Spleen (tissue), 11 donors: ENCODE data around the gene RNF167. TPM values are rescaled to one million over a fixed set of nuclear protein-coding genes. Genes with fewer than 3 reads are reported as not detected.

Experiments
- DNase-seq: peaks from one replicate; pipeline ENCODE4 v3.0.0-alpha.2; 2020
- H3K27ac ChIP-seq, 8 donors: fragments of 200-600 bp; sonication (generic) in 7 of 8; 1 replicate in 4 of 8; 2 replicates in 4 of 8; pipeline versions ENCODE4 v1.5.0 to v1.8.0; 2016 to 2021; ENCODE audit warnings: inconsistent platforms in 4 of 8, mild to moderate bottlenecking in 4 of 8, moderate library complexity in 1 of 8
- H3K27me3 ChIP-seq, 7 donors: fragments of 200-600 bp; sonication (generic) in 6 of 7; replicated peaks in 1 of 7; 1 replicate in 4 of 7; 2 replicates in 3 of 7; pipeline versions ENCODE4 v1.5.0 to v1.8.0; 2016 to 2021; ENCODE audit warnings: inconsistent platforms in 3 of 7, mild to moderate bottlenecking in 1 of 7
- H3K36me3 ChIP-seq, 6 donors: fragments of 200-600 bp; sonication (generic) in 5 of 6; 1 replicate in 4 of 6; 2 replicates in 2 of 6; pipeline versions ENCODE4 v1.5.0 to v1.8.0; 2016 to 2021; ENCODE audit warnings: inconsistent platforms in 2 of 6
- H3K4me1 ChIP-seq, 6 donors: fragments of 200-600 bp; sonication (generic) in 5 of 6; 1 replicate in 3 of 6; 2 replicates in 3 of 6; pipeline versions ENCODE4 v1.5.0 to v1.8.0; 2016 to 2021; ENCODE audit warnings: inconsistent platforms in 3 of 6
- H3K4me3 ChIP-seq, 8 donors: fragments of 200-600 bp; sonication (generic) in 7 of 8; 1 replicate in 4 of 8; 2 replicates in 4 of 8; pipeline versions ENCODE4 v1.5.0 to v1.8.0; 2016 to 2021; ENCODE audit warnings: inconsistent platforms in 4 of 8, mild to moderate bottlenecking in 4 of 8, moderate library complexity in 2 of 8
- H3K9me3 ChIP-seq, 8 donors: fragments of 200-600 bp; sonication (generic) in 7 of 8; 1 replicate in 4 of 8; 2 replicates in 4 of 8; pipeline versions ENCODE4 v1.5.0 to v1.8.0; 2016 to 2021; ENCODE audit warnings: inconsistent platforms in 4 of 8
- POLR2A ChIP-seq, 3 donors: fragments of 450-650 bp; IDR thresholded peaks; one replicate each; pipeline ENCODE4 v1.5.1; 2017; ENCODE audit warnings: antibody characterized with exemption in 3 of 3, mild to moderate bottlenecking in 1 of 3
- POLR2AphosphoS5 ChIP-seq, 3 donors: sonication (generic); formaldehyde crosslinking; IDR thresholded peaks; one replicate each; pipeline ENCODE4 v1.5.1; 2017; ENCODE audit warnings: antibody characterized with exemption in 3 of 3
- WGBS, 5 donors: extraction: QIAGEN DNeasy Blood & Tissue Kit in 3 of 5; methylation state at CpG; one replicate each; pipeline versions ENCODE4 v1.1.5 to v1.1.7; 2013 to 2018; 5-methylcytosine and 5-hydroxymethylcytosine counted together
- intact Hi-C: fragments of 100-400 bp; cut with DNase I; formaldehyde crosslinking; loops from one replicate; pipeline ENCODE4 v1.15.0; 2023; ENCODE audit warnings: low total_unique reads
- microRNA-seq, 3 donors: library from miRNA; unstranded; fragments of <30 nt; microRNA quantifications; one replicate each; pipeline versions ENCODE4 to v1.1.0, GENCODE V29; 2019 to 2020
- polyA plus RNA-seq, 3 donors: library from polyadenylated mRNA; stranded (reverse); fragments of 200-250 nt; gene quantifications; one replicate each; pipeline ENCODE4 v1.2.1, GENCODE V29; 2013
- small RNA-seq, 4 donors: library from RNA; depleted of rRNA; stranded (forward); fragments of <200 nt; gene quantifications; one replicate each; pipeline ENCODE3, GENCODE V24; 2016
- total RNA-seq, 7 donors: library from RNA; depleted of rRNA in 3 of 7; stranded (reverse); fragments of >200 nt in 3 of 7; fragmentation: NEBNext Ultra II Directional in 4 of 7; extraction: Animal tissue kit (Norgen Biotek cat#: 25700) in 4 of 7; gene quantifications; one replicate each; pipeline versions ENCODE4 v1.1.0 to v1.2.1, GENCODE V29; 2016 to 2021
- TF ChIP-seq, protein P1 (sequence below), 11 experiments: fragments of 200-600 bp in 7 of 11; fragments of 450-650 bp in 4 of 11; sonication (generic) in 4 of 11; IDR thresholded peaks in 8 of 11; conservative IDR thresholded peaks in 3 of 11; 1 replicate in 7 of 11; 2 replicates in 4 of 11; pipeline versions ENCODE4 v1.4.0 to v1.8.0; 2016 to 2021; ENCODE audit warnings: antibody characterized with exemption in 11 of 11, inconsistent platforms in 4 of 11, mild to moderate bottlenecking in 1 of 11
- donor health status: healthy with polysubstance abuse.
- donor health status: DM: no; HTN: no; CAD: no; lungs with moderate emphysema.
- donor health status: DM: no; HTN: no; CAD: no.
- donor health status: Bipolar disorder and iron deficiency.
- donor health status: healthy.
- donor health status: DM: no; HTN: no; CAD: no.
- donor health status: DM: yes; HTN: yes; CAD: no.

The RNF167 gene
- total and polyA plus RNA-seq, 10 donors: 57.6 to 146 (median 93.2) TPM

DNA sequence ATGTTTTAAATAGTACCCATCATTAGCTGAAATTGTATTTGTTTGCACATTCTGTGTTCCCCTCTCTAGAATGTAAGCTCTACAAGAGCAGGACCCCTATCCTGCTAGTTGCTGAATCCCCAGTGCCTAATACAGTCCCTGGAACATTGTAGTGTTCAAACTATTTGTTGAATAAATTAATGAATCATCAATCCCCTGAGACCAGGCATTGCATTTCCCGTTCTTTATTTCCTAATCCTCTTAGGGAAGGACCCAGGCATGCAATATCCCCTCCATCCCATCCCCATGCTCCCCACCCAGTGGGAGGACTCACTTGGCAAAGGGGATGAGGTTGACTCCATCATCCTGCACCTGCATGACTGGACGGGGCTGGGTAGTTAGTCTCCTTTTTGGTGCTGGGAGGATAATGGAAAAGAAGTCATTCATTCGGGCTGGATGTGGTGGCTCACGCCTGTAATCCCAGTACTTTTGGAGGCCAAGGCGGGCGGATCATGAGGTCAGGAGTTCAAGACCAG is 54.1 kb downstream of the RNF167 start:
- Histone ChIP-seq H3K4me3 (no peak overlapping the region), H3K36me3 (no peaks in the 10 kb centered on the region), H3K4me1 (peaks cover 10 to 43% (median 21%) of the 10 kb centered on the region in 6 donors), H3K27me3 (no peaks in the 10 kb centered on the region), H3K9me3 (no peaks in the 10 kb centered on the region), H3K27ac (no peak overlapping the region)
- DNase-seq: no peak
- 81 to 95% (median 88%) methylated on average over 6 of the region's 6 CpGs for WGBS, 5 donors
- TF ChIP-seq, protein P1, sequence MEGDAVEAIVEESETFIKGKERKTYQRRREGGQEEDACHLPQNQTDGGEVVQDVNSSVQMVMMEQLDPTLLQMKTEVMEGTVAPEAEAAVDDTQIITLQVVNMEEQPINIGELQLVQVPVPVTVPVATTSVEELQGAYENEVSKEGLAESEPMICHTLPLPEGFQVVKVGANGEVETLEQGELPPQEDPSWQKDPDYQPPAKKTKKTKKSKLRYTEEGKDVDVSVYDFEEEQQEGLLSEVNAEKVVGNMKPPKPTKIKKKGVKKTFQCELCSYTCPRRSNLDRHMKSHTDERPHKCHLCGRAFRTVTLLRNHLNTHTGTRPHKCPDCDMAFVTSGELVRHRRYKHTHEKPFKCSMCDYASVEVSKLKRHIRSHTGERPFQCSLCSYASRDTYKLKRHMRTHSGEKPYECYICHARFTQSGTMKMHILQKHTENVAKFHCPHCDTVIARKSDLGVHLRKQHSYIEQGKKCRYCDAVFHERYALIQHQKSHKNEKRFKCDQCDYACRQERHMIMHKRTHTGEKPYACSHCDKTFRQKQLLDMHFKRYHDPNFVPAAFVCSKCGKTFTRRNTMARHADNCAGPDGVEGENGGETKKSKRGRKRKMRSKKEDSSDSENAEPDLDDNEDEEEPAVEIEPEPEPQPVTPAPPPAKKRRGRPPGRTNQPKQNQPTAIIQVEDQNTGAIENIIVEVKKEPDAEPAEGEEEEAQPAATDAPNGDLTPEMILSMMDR (IDR thresholded peaks at IDR 0.05 in 8 of 11, conservative IDR thresholded peaks at IDR 0.05 in 3 of 11): no peak
- no peak for TF ChIP-seq POLR2AphosphoS5 (IDR thresholded peaks at IDR 0.05)
- no peak for TF ChIP-seq POLR2A (IDR thresholded peaks at IDR 0.05)
- intact Hi-C loops: loop anchor here (10.0 kb wide), 1 partner anchor 59 kb away; the partner anchor contains the start of gene GP1BA

Small RNA genes within 50 kb of the gene (microRNA-seq; reads per million reads assigned to microRNA genes)
- 0 to 0.35 (median 0.28) reads per million in 3 donors for gene MIR6864
- 0.28 to 1.1 (median 1.1) reads per million in 3 donors for gene MIR6865

Small RNA genes within 50 kb of the gene (small RNA-seq; reads per million reads assigned to genes)
- gene MIR6864 (0 to 0.08 (median 0) reads per million in 4 donors), gene MIR6865 (0 to 0.14 (median 0.03) reads per million in 4 donors)

Other genes with a start within 250 kb of the RNF167 start
- 10 to 100 TPM; 21.7 to 67.6 (median 43.9) TPM for gene PELP1, start 236.1 kb upstream of the RNF167 start, total RNA-seq
- gene PELP1, start 236.1 kb upstream of the RNF167 start, polyA plus RNA-seq: 10 to 100 TPM; 15.7 to 34.9 (median 25.8) TPM
- 100 to 1,000 TPM; 117 to 416 (median 226) TPM for gene ARRB2, start 229.6 kb upstream of the RNF167 start, total RNA-seq
- gene ARRB2, start 229.6 kb upstream of the RNF167 start, polyA plus RNA-seq: 100 to 1,000 TPM in 2 of 3 donors, 10 to 100 TPM in 1; 61.4 to 127 (median 120) TPM
- 10 to 100 TPM; 17.1 to 42.7 (median 22.3) TPM for gene MED11, start 208.8 kb upstream of the RNF167 start, total RNA-seq
- 10 to 100 TPM; 42.9 to 47.1 (median 43.8) TPM for gene MED11, start 208.8 kb upstream of the RNF167 start, polyA plus RNA-seq
- gene ZMYND15, start 200.4 kb upstream of the RNF167 start, total RNA-seq: 10 to 100 TPM in 1 of 7 donors, 1 to 10 TPM in 6; 3.8 to 11.5 (median 5.2) TPM
- 1 to 10 TPM; 1.8 to 3.1 (median 2.2) TPM for gene ZMYND15, start 200.4 kb upstream of the RNF167 start, polyA plus RNA-seq
- 100 to 1,000 TPM in 1 of 7 donors, 10 to 100 TPM in 6; 45.5 to 104 (median 70.5) TPM for gene CXCL16, start 200.3 kb upstream of the RNF167 start, total RNA-seq
- gene CXCL16, start 200.3 kb upstream of the RNF167 start, polyA plus RNA-seq: 10 to 100 TPM; 11.5 to 29.0 (median 17.2) TPM
- not detected for gene TM4SF5, start 168.4 kb upstream of the RNF167 start, total RNA-seq
- not detected for gene TM4SF5, start 168.4 kb upstream of the RNF167 start, polyA plus RNA-seq
- 10 to 100 TPM in 5 of 7 donors, 1 to 10 TPM in 2; 5.8 to 74.3 (median 16.5) TPM for gene VMO1, start 153.9 kb upstream of the RNF167 start, total RNA-seq
- gene VMO1, start 153.9 kb upstream of the RNF167 start, polyA plus RNA-seq: 10 to 100 TPM in 1 of 3 donors, 1 to 10 TPM in 2; 5.0 to 10.9 (median 8.4) TPM
- not detected for gene GLTPD2, start 151.3 kb upstream of the RNF167 start, total RNA-seq
- under 1 TPM in 1 of 3 donors, not detected in 2; 0.06 TPM for gene GLTPD2, start 151.3 kb upstream of the RNF167 start, polyA plus RNA-seq
- gene PSMB6, start 144.1 kb upstream of the RNF167 start, total RNA-seq: 100 to 1,000 TPM in 1 of 7 donors, 10 to 100 TPM in 6; 72.9 to 143 (median 84.0) TPM
- gene PSMB6, start 144.1 kb upstream of the RNF167 start, polyA plus RNA-seq: 100 to 1,000 TPM; 106 to 161 (median 124) TPM
- 10 to 100 TPM; 19.5 to 42.0 (median 37.4) TPM for gene PLD2, start 133.1 kb upstream of the RNF167 start, total RNA-seq
- 10 to 100 TPM in 2 of 3 donors, 1 to 10 TPM in 1; 6.0 to 14.1 (median 13.6) TPM for gene PLD2, start 133.1 kb upstream of the RNF167 start, polyA plus RNA-seq
- gene MINK1, start 106.9 kb upstream of the RNF167 start, total RNA-seq: 100 to 1,000 TPM in 3 of 7 donors, 10 to 100 TPM in 4; 59.9 to 129 (median 92.2) TPM
- gene MINK1, start 106.9 kb upstream of the RNF167 start, polyA plus RNA-seq: 10 to 100 TPM; 15.9 to 52.4 (median 28.4) TPM
- 1 to 10 TPM; 1.6 to 4.1 (median 2.6) TPM for gene C17orf107, start 40.7 kb upstream of the RNF167 start, total RNA-seq
- gene C17orf107, start 40.7 kb upstream of the RNF167 start, polyA plus RNA-seq: under 1 TPM; 0.15 to 0.70 (median 0.26) TPM
- 1 to 10 TPM in 4 of 7 donors, under 1 TPM in 3; 0.33 to 3.0 (median 1.9) TPM for gene CHRNE, start 37.2 kb upstream of the RNF167 start, total RNA-seq
- 1 to 10 TPM; 1.2 to 1.4 (median 1.3) TPM for gene CHRNE, start 37.2 kb upstream of the RNF167 start, polyA plus RNA-seq
- gene GP1BA, start 8.0 kb upstream of the RNF167 start, total RNA-seq: 1 to 10 TPM; 1.8 to 6.1 (median 3.0) TPM
- gene GP1BA, start 8.0 kb upstream of the RNF167 start, polyA plus RNA-seq: 1 to 10 TPM; 2.0 to 2.9 (median 2.8) TPM
- 10 to 100 TPM; 37.2 to 61.0 (median 42.9) TPM for gene SLC25A11, start 222 bp upstream of the RNF167 start, total RNA-seq
- gene SLC25A11, start 222 bp upstream of the RNF167 start, polyA plus RNA-seq: 10 to 100 TPM; 22.1 to 52.6 (median 32.3) TPM
- 1,000 to 10,000 TPM in 1 of 7 donors, 100 to 1,000 TPM in 6; 605 to 1,090 (median 842) TPM for gene PFN1, start 8.3 kb downstream of the RNF167 start, total RNA-seq
- 1,000 to 10,000 TPM in 1 of 3 donors, 100 to 1,000 TPM in 2; 663 to 1,039 (median 970) TPM for gene PFN1, start 8.3 kb downstream of the RNF167 start, polyA plus RNA-seq
- 10 to 100 TPM in 2 of 7 donors, 1 to 10 TPM in 5; 3.1 to 16.0 (median 8.8) TPM for gene ENO3, start 10.9 kb downstream of the RNF167 start, total RNA-seq
- gene ENO3, start 10.9 kb downstream of the RNF167 start, polyA plus RNA-seq: 10 to 100 TPM; 13.8 to 23.4 (median 15.4) TPM
- 10 to 100 TPM; 34.8 to 62.3 (median 47.8) TPM for gene SPAG7, start 27.5 kb downstream of the RNF167 start, total RNA-seq
- 10 to 100 TPM; 73.6 to 89.1 (median 87.9) TPM for gene SPAG7, start 27.5 kb downstream of the RNF167 start, polyA plus RNA-seq
- 10 to 100 TPM; 36.6 to 78.0 (median 51.0) TPM for gene CAMTA2, start 47.4 kb downstream of the RNF167 start, total RNA-seq
- gene CAMTA2, start 47.4 kb downstream of the RNF167 start, polyA plus RNA-seq: 10 to 100 TPM; 21.3 to 79.8 (median 45.2) TPM
- gene INCA1, start 57.3 kb downstream of the RNF167 start, total RNA-seq: 1 to 10 TPM; 1.1 to 2.1 (median 1.6) TPM
- 1 to 10 TPM; 2.4 to 5.8 (median 3.2) TPM for gene INCA1, start 57.3 kb downstream of the RNF167 start, polyA plus RNA-seq
- gene KIF1C, start 57.7 kb downstream of the RNF167 start, total RNA-seq: 100 to 1,000 TPM in 2 of 7 donors, 10 to 100 TPM in 5; 47.5 to 141 (median 79.7) TPM
- 10 to 100 TPM; 11.9 to 41.4 (median 12.0) TPM for gene KIF1C, start 57.7 kb downstream of the RNF167 start, polyA plus RNA-seq
- gene SLC52A1, start 95.2 kb downstream of the RNF167 start, total RNA-seq: 1 to 10 TPM in 1 of 7 donors, under 1 TPM in 6; 0.34 to 2.0 (median 0.72) TPM
- gene SLC52A1, start 95.2 kb downstream of the RNF167 start, polyA plus RNA-seq: under 1 TPM; 0.06 to 0.19 (median 0.11) TPM
- gene ZFP3, start 138.2 kb downstream of the RNF167 start, total RNA-seq: 10 to 100 TPM in 2 of 7 donors, 1 to 10 TPM in 5; 6.4 to 10.4 (median 9.0) TPM
- gene ZFP3, start 138.2 kb downstream of the RNF167 start, polyA plus RNA-seq: 1 to 10 TPM; 2.8 to 3.6 (median 3.2) TPM
- gene ZNF232, start 171.6 kb downstream of the RNF167 start, total RNA-seq: 10 to 100 TPM in 4 of 7 donors, 1 to 10 TPM in 3; 5.6 to 11.4 (median 10.6) TPM
- 10 to 100 TPM in 1 of 3 donors, 1 to 10 TPM in 2; 8.1 to 10.3 (median 9.0) TPM for gene ZNF232, start 171.6 kb downstream of the RNF167 start, polyA plus RNA-seq
- gene USP6, start 175.8 kb downstream of the RNF167 start, total RNA-seq: under 1 TPM in 6 of 7 donors, not detected in 1; 0.09 to 0.37 (median 0.24) TPM
- gene USP6, start 175.8 kb downstream of the RNF167 start, polyA plus RNA-seq: under 1 TPM; 0.03 to 0.09 (median 0.08) TPM